Activated naive CD8-positive, alpha-beta T cell treated with anti-CD3 and anti-CD28 coated beads, Interleukin-2, amount 10 ng/mL, durations not matched to agents 7 days and 5 days (primary cell): ENCODE data around the gene ITIH4. TPM values are rescaled to one million over a fixed set of nuclear protein-coding genes. Genes with fewer than 3 reads are reported as not detected.

ENCODE experiments used
- ATAC-seq: fragments of 150-1000 bp; cut with Tn5 transposase; one replicate; pipeline ENCODE4 v1.10.0; 2021; ENCODE audit warnings: low read depth, moderate library complexity
- POLR2A ChIA-PET: fragments of 350-600 bp; sonication (Branson Sonifier 250); formaldehyde crosslinking; loops from one replicate; lab custom pipeline; 2021; ENCODE audit warnings: antibody characterized with exemption; lab: Charles Lee
- DNase-seq: peaks from one replicate; pipeline ENCODE4 v3.0.0; 2021
- H3K27ac Mint-ChIP-seq: one replicate; pipeline ENCODE4 v1.8.0; 2022; ENCODE audit warnings: mild to moderate bottlenecking, mixed read lengths
- H3K27me3 Mint-ChIP-seq: one replicate; pipeline ENCODE4 v1.8.0; 2022; ENCODE audit warnings: mild to moderate bottlenecking, moderate library complexity, mixed read lengths
- H3K36me3 Mint-ChIP-seq: one replicate; pipeline ENCODE4 v1.8.0; 2021; ENCODE audit warnings: mild to moderate bottlenecking, mixed read lengths
- H3K4me1 Mint-ChIP-seq: one replicate; pipeline ENCODE4 v1.8.0; 2021; ENCODE audit warnings: mixed read lengths
- H3K4me3 Mint-ChIP-seq: one replicate; pipeline ENCODE4 v1.8.0; 2022; ENCODE audit warnings: mild to moderate bottlenecking, moderate library complexity, mixed read lengths
- H3K9me3 Mint-ChIP-seq: one replicate; pipeline ENCODE4 v1.8.0; 2021; ENCODE audit warnings: mixed read lengths
- total RNA-seq, 2 experiments: library from RNA; stranded (reverse); gene quantifications; one replicate each; pipeline ENCODE4 v1.2.3, GENCODE V29; 2021

The ITIH4 gene
- total RNA-seq, 2 experiments from 2014 or later, result 29.2 to 30.7 TPM

DNA sequence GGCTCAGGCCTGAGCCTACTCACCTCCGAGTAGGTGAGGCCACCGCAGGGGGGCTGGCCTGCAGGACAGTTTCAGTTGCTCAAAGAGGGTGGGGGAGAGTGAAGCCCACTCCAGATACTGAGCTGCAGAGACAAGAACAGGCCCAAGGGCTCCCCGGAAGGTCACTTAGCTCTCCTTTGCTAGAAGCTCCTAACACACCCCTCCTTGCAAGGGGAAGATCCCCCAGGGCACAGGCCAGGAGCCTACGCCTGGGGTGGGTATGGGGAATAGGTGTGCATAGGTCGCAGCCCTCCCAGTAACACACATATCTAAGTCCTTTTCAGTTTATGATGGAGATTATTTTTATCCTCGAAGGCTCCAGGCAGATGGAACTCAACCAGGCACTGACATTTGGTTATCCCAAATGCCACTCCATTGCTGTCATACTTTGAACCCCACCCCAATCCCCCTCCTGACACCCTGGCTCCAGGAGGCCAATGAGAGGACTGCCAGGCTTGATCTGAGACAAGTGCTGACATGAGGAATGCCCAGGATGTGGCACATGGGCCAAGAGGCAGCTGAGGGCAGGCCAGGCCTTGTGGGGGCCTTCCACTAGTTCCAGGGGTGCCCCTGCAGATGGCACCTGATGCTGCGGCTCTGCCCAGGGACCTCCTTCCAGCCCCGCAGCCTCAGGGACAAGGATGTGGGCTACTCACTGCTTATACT is 5.4 kb upstream of the ITIH4 start:
- Mint-ChIP-seq H3K27ac (no peak overlapping the region), H3K9me3 (no peaks in the 10 kb centered on the region), H3K36me3 (peaks cover 12% of the 10 kb centered on the region), H3K4me1 (peaks cover 39% of the 10 kb centered on the region), H3K27me3 (no peaks in the 10 kb centered on the region), H3K4me3 (no peak overlapping the region)
- POLR2A ChIA-PET, result no interaction called here
- DNase-seq (no peak), ATAC-seq (no peak)

DNA sequence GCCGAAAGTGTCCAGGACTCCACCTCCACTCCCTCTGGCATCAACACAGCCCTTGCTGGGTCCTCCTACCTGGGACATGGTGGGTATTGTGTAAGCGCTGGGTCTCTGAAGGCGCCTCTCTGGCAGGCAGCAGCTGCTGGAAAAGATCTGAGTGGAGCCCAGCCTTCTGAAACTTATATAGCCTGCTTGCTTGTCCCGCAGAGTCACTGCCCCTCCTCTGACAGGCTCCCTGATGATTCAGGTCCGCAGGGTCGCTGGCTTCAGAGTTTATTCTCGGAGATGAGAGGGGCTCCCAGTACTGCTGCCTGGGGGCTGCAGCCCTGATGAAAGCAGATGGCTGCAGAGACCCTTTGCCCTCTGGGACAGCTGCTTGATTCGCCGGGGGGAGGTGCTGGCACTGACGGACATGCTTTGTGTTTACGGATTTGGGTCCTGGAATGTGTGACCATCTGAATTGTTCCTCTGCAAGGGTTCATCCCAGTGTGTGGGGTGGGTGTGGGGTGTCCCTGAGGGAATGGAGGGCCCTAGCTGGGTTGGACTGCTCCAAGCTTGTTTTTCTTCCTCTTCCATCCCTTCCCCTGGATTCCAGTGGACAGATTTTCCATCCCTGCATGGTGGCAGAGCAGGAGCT is 4.5 kb upstream of the ITIH4 start, which contains the start of gene MUSTN1:
MUSTN1 (minus strand) TSS at position 149 of the 631 bp plus-strand sequence; CDS start at position 78, 71 bp downstream.
- no peak within 1 kb of the TSS for H3K27ac Mint-ChIP-seq
- DNase-seq (no peak), ATAC-seq (no peak)
- H3K36me3 Mint-ChIP-seq, result peaks cover 9% of the 10 kb centered on the region
- no peaks in the 10 kb centered on the region for H3K9me3 Mint-ChIP-seq
- no peak within 1 kb of the TSS for H3K4me3 Mint-ChIP-seq
- H3K4me1 Mint-ChIP-seq, result peaks cover 42% of the 10 kb centered on the region
- no peaks in the 10 kb centered on the region for H3K27me3 Mint-ChIP-seq
- POLR2A ChIA-PET, result no interaction called here

DNA sequence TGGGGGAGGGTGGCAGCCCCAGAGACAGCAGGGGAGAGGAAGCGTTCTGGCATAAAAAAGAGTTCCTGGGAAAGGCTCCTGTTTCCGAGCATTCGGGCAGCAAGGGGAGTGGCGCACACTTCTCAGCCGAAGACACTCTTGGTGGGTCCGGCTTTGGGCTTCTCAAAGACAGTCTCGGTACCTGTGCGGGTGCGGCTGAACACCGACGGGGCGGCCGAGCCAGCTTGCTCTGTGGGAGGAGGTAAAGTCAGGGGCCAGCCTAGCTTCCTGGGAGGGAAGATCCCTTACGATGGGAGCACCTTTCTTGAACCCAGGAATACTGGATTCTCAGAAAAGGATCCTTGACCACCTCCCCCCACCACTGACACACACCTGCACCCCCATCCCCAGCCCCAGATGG is 2.7 kb upstream of the ITIH4 start:
- POLR2A ChIA-PET, result no interaction called here
- no peak overlapping the region for H3K4me3 Mint-ChIP-seq

DNA sequence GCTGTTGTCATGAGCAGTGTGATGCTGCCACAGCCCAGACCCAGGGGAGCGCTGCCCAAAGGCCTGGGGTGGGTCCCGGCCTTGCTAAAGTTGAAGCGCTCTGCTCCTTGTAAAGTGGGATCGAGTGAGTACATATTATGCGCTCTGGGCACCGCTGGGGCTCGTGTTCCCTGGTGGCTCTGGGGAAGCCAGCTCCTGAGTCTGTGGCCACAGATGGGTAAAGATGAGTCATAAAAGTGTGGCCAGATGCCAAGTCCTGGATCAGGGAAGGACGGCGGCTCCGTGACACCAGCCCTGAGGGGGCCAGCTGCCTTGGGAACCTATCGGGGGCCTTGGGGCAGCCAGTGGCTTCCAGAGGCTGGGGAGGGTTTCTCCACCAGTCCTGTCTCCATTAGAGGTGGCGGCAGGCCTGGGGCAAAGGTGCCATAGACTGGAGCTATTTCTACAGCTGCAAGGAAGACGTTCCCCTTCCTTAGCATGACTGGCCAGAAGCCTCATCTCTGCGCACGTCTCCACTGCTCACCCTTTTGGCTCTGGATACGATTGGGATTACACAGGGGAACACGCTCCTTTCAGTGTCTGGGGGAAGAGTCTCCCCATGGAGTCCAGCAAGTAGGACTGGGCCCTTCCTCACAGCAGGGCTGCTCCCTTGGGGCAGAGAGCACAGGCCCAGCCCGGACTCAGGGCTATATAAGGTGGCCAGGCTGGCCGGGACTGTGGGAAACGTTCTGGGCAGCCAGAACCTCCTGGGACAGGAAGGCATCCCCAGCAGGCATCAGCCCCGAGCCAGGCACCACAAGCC is 1.2 kb upstream of the ITIH4 start:
- peak overlapping the region; percentile 10 for H3K27ac Mint-ChIP-seq
- H3K4me1 Mint-ChIP-seq, result peaks cover 12% of the 10 kb centered on the region
- no peaks in the 10 kb centered on the region for H3K9me3 Mint-ChIP-seq
- peaks cover under 1% of the 10 kb centered on the region for H3K36me3 Mint-ChIP-seq
- DNase-seq (no peak), ATAC-seq (no peak)
- POLR2A ChIA-PET, result no interaction called here
- H3K27me3 Mint-ChIP-seq, result no peaks in the 10 kb centered on the region
- H3K4me3 Mint-ChIP-seq, result no peak overlapping the region

More for the DNA sequence above, 2.7 kb upstream of the ITIH4 start:
- Mint-ChIP-seq H3K9me3 (no peaks in the 10 kb centered on the region), H3K27me3 (no peaks in the 10 kb centered on the region), H3K27ac (no peak overlapping the region), H3K4me1 (peaks cover 26% of the 10 kb centered on the region), H3K36me3 (peaks cover 9% of the 10 kb centered on the region)
- DNase-seq (no peak), ATAC-seq (no peak)

DNA sequence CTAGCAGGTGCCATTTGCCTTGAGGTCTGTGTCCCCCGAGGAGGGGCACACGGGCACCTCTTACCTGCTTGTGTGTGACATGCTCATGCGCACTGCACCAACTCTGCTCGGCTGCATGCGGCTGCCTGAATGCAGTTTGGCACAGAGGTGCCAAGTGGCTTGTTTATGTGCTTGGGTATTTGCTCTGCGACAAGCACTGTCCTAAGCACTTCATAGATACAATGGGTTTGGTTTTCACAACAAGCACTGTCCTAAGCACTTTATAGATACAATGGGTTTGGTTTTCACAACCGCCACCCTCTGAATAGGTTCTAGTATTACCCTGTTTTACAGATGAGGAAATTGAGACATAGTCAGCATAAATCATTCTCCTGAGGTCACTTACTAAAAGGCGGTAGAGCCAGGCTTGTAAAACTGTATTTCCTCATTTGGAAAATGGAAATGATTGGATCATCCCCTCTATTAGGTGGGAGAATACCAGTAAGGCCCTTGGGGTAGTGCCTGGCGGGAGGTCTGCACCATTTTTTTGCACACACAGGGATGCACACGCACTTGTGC is 487 bp downstream of the ITIH4 start:
- peaks cover 9% of the 10 kb centered on the region for H3K4me1 Mint-ChIP-seq
- H3K27ac Mint-ChIP-seq, result no peak overlapping the region
- H3K4me3 Mint-ChIP-seq, result no peak overlapping the region
- DNase-seq, result no peak
- ATAC-seq, result no peak
- no peaks in the 10 kb centered on the region for H3K27me3 Mint-ChIP-seq
- no peaks in the 10 kb centered on the region for H3K36me3 Mint-ChIP-seq
- POLR2A ChIA-PET, result no interaction called here
- no peaks in the 10 kb centered on the region for H3K9me3 Mint-ChIP-seq

DNA sequence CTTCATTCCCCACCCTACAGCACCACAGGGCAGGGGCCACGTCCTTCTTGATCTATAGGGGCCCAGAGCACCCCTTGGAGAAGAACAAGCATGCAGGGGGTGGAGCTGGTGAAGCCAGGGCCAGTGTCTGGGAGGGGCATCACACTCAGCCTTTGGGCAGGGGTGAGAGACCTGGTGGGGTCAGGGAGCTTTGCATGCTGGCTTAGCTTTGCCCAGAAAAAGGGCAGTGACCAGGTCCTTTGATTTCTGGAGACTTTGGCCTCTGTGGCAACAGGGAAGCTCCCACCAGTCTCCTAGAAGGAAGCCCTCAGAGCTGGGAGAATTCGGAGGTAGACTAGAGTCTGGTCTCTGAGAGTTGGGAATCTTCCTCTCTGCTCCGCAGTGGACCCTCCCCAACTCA is 990 bp downstream of the ITIH4 start:
- H3K4me3 Mint-ChIP-seq, result no peak overlapping the region
- no peaks in the 10 kb centered on the region for H3K9me3 Mint-ChIP-seq
- H3K27ac Mint-ChIP-seq, result no peak overlapping the region
- ATAC-seq, result no peak
- H3K27me3 Mint-ChIP-seq, result no peaks in the 10 kb centered on the region
- H3K36me3 Mint-ChIP-seq, result no peaks in the 10 kb centered on the region
- peaks cover 9% of the 10 kb centered on the region for H3K4me1 Mint-ChIP-seq
- POLR2A ChIA-PET, result no interaction called here
- DNase-seq, result no peak

DNA sequence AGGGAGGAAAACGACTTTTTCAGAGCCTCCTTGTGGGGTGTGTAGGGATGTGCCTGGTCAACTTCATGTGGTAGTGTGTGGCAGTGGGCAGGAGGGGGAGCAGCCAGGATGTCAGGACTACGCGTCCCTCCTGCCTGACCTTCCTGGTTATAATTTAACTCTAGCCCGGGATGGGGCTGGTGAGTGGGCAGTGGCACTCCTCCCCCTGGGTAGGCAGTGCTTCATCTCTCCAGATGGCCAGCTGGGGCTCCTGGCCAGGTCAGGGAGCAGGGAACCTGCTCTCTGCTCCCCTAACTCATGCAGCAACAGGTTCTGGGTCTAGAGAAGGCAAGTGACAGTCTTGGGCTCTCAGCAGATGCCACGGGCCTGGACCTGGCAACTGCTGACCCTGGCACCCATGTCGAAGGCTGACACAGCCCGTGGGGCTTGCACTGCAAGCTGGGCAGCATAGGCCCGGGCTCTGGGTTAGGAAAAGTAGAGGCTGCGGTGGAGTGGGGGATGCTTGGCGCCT is 2.6 kb downstream of the ITIH4 start:
- no peaks in the 10 kb centered on the region for H3K9me3 Mint-ChIP-seq
- H3K36me3 Mint-ChIP-seq, result no peaks in the 10 kb centered on the region
- DNase-seq, result no peak
- POLR2A ChIA-PET, result no interaction called here
- H3K27me3 Mint-ChIP-seq, result no peaks in the 10 kb centered on the region
- no peak overlapping the region for H3K4me3 Mint-ChIP-seq
- H3K27ac Mint-ChIP-seq, result no peak overlapping the region
- H3K4me1 Mint-ChIP-seq, result peaks cover 9% of the 10 kb centered on the region
- ATAC-seq, result no peak

DNA sequence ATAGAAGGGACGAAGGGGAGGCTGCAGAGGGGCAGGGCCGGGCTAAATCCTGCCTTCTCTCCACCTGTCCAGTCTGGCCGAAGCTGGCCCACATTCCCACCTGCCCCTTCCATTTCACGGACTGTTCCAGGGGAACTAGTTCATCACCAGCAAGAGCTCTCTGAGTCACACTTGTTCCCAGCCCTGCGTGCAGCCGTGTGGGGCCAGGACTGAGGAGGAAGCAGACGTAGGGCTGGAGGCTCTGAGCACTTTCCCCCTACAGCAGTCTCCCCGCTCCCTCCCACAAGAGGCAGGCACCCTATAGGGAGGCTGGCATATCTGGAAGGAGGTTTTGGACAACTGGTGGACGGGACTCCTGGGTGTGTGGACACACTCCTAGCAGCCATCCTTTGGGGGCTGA is 3.0 kb downstream of the ITIH4 start:
- ATAC-seq (no peak), DNase-seq (no peak)
- Mint-ChIP-seq H3K36me3 (no peaks in the 10 kb centered on the region), H3K4me3 (no peak overlapping the region), H3K4me1 (peaks cover 9% of the 10 kb centered on the region), H3K27me3 (no peaks in the 10 kb centered on the region), H3K27ac (no peak overlapping the region), H3K9me3 (no peaks in the 10 kb centered on the region)
- POLR2A ChIA-PET, result no interaction called here

DNA sequence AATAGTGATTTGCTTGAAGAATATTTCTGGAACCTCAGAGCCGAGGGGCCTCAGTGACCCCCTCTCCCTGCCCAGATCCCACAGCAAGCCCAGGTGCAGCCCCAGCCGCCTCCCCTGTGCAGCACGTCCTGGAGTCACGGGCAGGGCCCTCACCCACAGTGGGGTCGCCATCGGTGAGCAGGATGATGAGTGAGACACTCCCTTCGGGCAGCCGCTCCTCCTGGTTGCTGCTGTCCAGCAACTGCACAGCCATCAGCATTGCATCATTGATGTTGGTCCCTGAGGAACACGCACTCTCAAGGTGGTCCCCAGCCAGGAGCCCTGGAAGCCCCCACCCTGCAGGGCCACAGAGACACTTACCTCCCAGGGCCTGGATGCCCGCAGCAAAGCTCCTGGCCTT is 6.4 kb downstream of the ITIH4 start:
- POLR2A ChIA-PET, result no interaction called here
- DNase-seq (no peak), ATAC-seq (no peak)
- no peaks in the 10 kb centered on the region for H3K36me3 Mint-ChIP-seq
- H3K4me3 Mint-ChIP-seq, result no peak overlapping the region
- no peaks in the 10 kb centered on the region for H3K9me3 Mint-ChIP-seq
- no peaks in the 10 kb centered on the region for H3K4me1 Mint-ChIP-seq
- no peaks in the 10 kb centered on the region for H3K27me3 Mint-ChIP-seq
- no peak overlapping the region for H3K27ac Mint-ChIP-seq

DNA sequence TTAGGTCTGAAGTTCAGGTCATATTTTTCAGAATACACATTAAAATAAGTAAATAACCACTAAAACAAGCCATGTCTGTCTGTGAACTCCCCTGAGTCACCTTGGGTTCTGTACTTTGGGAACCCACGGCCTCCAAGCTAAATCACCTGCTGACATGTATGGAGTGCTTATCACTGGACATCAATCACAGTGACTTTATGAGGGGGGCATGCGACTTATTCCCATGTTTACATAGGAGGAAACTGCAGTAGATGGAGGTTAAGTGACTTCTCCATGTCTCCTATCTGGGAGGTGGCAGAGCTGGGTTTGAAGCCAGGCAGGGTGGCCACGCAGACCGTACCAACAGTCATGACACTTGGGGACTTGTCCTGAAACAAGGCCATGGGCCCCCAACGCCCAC is 8.1 kb downstream of the ITIH4 start:
- no peaks in the 10 kb centered on the region for H3K36me3 Mint-ChIP-seq
- no peaks in the 10 kb centered on the region for H3K27me3 Mint-ChIP-seq
- no peak overlapping the region for H3K4me3 Mint-ChIP-seq
- H3K4me1 Mint-ChIP-seq, result peaks cover 2% of the 10 kb centered on the region
- ATAC-seq (no peak), DNase-seq (no peak)
- no peaks in the 10 kb centered on the region for H3K9me3 Mint-ChIP-seq
- H3K27ac Mint-ChIP-seq, result no peak overlapping the region
- POLR2A ChIA-PET, result interaction anchor here (0.6 kb wide), 1 partner anchor 206 kb away, joined by 8 read pairs; no protein-coding TSS in a partner anchor

DNA sequence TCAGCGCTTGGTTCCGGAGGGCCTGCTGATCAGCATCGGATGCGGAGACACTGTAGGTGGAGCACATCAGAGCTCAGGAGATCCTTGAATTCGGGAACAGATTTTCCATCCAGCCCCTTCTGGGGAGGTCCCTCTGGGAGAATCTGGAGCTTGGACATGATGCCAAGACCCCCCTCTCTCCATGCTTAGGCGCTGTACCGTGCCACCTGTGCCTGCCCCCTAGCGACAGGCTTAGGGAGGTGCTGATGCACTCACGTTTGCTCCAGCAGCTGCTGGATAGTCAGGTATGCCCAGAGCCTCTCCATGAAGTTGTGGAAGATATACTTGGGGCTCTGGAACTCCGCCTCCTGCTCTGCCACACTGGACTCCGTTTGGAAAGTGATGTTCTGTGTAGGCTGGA is 9.7 kb downstream of the ITIH4 start:
- Mint-ChIP-seq H3K4me3 (no peak overlapping the region), H3K4me1 (peaks cover 2% of the 10 kb centered on the region), H3K27ac (no peak overlapping the region), H3K36me3 (no peaks in the 10 kb centered on the region), H3K27me3 (no peaks in the 10 kb centered on the region), H3K9me3 (no peaks in the 10 kb centered on the region)
- ATAC-seq (peak; percentile 58), DNase-seq (no peak)
- POLR2A ChIA-PET, result no interaction called here

DNA sequence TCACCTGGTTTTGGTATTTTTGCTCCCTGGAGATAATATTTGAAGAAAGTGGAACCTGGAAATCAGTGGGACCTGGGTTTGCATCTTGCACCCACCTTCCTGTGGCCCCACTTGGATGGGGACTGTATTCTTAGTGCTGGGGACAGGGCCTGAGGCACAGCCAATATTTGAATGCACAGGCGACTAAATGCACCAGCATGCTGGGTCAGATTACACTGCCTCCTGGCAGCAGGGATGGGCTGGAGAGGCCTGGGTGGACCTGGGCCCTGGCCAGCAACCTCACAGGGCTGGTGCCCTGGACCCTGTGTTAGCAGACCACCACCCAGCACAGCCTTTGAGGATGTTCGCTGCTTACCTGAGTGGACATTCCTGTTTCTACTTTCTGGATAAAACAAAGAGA is 10.5 kb downstream of the ITIH4 start:
- H3K9me3 Mint-ChIP-seq, result no peaks in the 10 kb centered on the region
- POLR2A ChIA-PET, result interaction anchor here (1.6 kb wide), 1 partner anchor 17 kb away, joined by 3 read pairs; no protein-coding TSS in a partner anchor
- no peak overlapping the region for H3K4me3 Mint-ChIP-seq
- H3K4me1 Mint-ChIP-seq, result peaks cover 2% of the 10 kb centered on the region
- H3K27ac Mint-ChIP-seq, result no peak overlapping the region
- DNase-seq (no peak), ATAC-seq (no peak)
- no peaks in the 10 kb centered on the region for H3K36me3 Mint-ChIP-seq
- H3K27me3 Mint-ChIP-seq, result no peaks in the 10 kb centered on the region

DNA sequence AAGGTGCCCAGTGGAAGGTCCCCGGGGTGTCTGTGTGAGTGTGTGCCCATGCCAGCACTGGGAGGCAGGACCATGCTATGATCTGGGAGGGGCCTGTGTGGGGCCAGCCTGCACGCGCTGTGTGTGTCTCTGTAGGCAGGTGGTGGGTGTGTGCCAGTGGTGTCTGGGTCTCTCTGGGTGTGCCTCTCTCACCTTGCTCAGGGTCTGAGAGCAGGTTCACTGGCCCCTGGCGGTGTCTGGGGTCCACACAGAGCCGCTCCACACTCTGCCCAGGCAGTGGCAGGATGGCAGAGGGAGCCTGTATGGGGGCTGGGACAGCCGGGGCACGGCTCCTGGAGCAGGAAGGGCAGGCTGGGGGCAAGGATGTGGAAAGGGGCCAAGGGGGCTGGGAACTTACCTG is 12.6 kb downstream of the ITIH4 start:
- DNase-seq (no peak), ATAC-seq (no peak)
- no peaks in the 10 kb centered on the region for H3K27me3 Mint-ChIP-seq
- H3K9me3 Mint-ChIP-seq, result no peaks in the 10 kb centered on the region
- POLR2A ChIA-PET, result no interaction called here
- H3K4me3 Mint-ChIP-seq, result no peak overlapping the region
- peaks cover 2% of the 10 kb centered on the region for H3K4me1 Mint-ChIP-seq
- H3K27ac Mint-ChIP-seq, result no peak overlapping the region
- H3K36me3 Mint-ChIP-seq, result no peaks in the 10 kb centered on the region
